HS-5 (cell line): Measurements from ENCODE around the gene MYO18A.
"Not testable (repeated sequence)": the region's sequence is repeated elsewhere in the genome, so short reads cannot be mapped to it uniquely, and the experiment has no call there.

Experiments used
- DNase-seq: peaks from one replicate; pipeline ENCODE4 v3.0.0-alpha.2; 2012; ENCODE audit warnings: low read depth

The MYO18A gene

GRCh38 chr17:29196769-29197515, 16.7 kb upstream of the MYO18A start:
- no peak for DNase-seq

GRCh38 chr17:29195465-29196081, 15.4 kb upstream of the MYO18A start:
- DNase-seq, result no peak

GRCh38 chr17:29194669-29195068, 14.5 kb upstream of the MYO18A start:
- no peak for DNase-seq

GRCh38 chr17:29193146-29193545, 12.9 kb upstream of the MYO18A start:
- DNase-seq, result no peak

GRCh38 chr17:29190592-29191207, 10.5 kb upstream of the MYO18A start:
- no peak for DNase-seq

GRCh38 chr17:29190039-29190438, 9.8 kb upstream of the MYO18A start:
- DNase-seq, result no peak

GRCh38 chr17:29189355-29189754, 9.2 kb upstream of the MYO18A start:
- no peak for DNase-seq

- no peak for DNase-seq
Measured at GRCh38 chr17:29181226-29181625, 1.0 kb upstream of the MYO18A start.

GRCh38 chr17:29180788-29181160, 576 bp upstream of the MYO18A start:
- DNase-seq, result no peak

- no peak for DNase-seq
Measured at GRCh38 chr17:29179232-29180033, 765 bp downstream of the MYO18A start.

- no peak for DNase-seq
Measured at GRCh38 chr17:29178750-29179231, 1.4 kb downstream of the MYO18A start.

- no peak for DNase-seq
Measured at GRCh38 chr17:29177871-29178749, 2.1 kb downstream of the MYO18A start.

GRCh38 chr17:29177541-29177870, 2.7 kb downstream of the MYO18A start:
- DNase-seq, result no peak

- no peak for DNase-seq
Measured at GRCh38 chr17:29176558-29177351, 3.4 kb downstream of the MYO18A start.

GRCh38 chr17:29175349-29175748, 4.8 kb downstream of the MYO18A start:
- DNase-seq, result no peak

GRCh38 chr17:29172589-29172988, 7.6 kb downstream of the MYO18A start:
- DNase-seq, result no peak

- DNase-seq, result no peak
Measured at GRCh38 chr17:29170682-29171081, 9.5 kb downstream of the MYO18A start.

- no peak for DNase-seq
Measured at GRCh38 chr17:29169806-29170591, 10.2 kb downstream of the MYO18A start.

GRCh38 chr17:29168759-29169126, 11.5 kb downstream of the MYO18A start:
- not testable (repeated sequence) for DNase-seq
